HCEC 1CT (cell line): ENCODE results near the gene SEC24C.
"Not testable (repeated sequence)": the region's sequence is repeated elsewhere in the genome, so short reads cannot be mapped to it uniquely, and the experiment has no call there.

Experiments
- DNase-seq: peaks from one replicate; pipeline ENCODE4 v3.0.0-alpha.2; 2017

Gene SEC24C

DNA sequence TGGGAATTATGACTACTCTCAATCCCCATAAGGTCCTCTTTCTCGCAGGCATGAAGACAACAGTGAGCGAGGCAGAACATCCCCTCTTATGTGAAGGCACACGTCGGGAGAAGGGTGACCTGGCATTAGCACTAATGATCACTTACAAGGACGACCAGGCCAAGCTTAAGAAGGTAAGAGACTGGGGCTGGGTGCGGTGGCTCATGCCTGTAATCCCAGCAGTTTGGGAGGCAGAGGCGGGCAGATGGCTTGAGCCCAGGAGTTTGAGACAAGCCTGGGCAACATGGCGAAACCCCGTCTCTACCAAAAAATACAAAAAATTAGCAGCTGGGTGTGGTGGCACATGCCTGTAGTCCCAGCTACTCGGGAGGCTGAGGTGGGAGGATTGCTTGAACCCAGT, 51.3 kb downstream of the SEC24C start:
- not testable (repeated sequence) for DNase-seq

DNA sequence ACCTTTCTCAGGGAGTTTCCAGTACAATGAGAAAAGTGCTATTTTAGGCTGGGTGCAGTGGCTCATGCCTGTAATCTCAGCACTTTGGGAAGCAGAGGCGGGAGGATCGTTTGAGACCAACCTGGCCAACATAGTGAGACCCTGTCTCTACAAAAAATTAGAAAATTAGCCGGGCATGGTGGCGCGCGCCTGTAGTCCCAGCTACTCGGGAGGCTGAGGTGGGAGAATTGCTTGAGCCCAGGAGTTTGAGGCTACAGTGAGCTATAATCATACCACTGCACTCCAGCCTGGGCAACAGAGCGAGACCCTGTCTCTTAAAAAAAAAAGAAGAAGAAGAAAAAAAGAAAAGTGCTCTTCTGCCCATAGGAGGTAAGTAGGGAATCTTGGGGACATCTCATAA, 51.9 kb downstream of the SEC24C start:
- DNase-seq, result not testable (repeated sequence)

DNA sequence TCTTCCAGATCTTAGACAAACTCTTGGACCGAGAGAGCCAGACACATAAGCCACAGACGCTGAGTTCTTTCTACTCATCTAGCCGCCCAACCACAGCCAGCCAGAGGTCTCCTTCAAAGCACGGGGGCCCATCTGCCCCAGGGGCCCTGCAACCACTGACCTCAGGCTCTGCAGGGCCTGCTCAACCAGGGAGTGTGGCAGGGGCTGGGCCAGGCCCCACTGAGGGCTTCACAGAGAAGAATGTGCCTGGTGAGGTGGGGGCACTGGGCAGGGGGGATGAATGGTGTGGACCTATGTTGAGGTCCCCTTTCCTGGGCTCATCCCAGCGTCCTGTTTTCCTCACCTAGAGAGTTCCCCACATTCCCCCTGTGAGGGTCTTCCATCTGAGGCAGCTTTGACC, 52.6 kb downstream of the SEC24C start:
- DNase-seq, result no peak

DNA sequence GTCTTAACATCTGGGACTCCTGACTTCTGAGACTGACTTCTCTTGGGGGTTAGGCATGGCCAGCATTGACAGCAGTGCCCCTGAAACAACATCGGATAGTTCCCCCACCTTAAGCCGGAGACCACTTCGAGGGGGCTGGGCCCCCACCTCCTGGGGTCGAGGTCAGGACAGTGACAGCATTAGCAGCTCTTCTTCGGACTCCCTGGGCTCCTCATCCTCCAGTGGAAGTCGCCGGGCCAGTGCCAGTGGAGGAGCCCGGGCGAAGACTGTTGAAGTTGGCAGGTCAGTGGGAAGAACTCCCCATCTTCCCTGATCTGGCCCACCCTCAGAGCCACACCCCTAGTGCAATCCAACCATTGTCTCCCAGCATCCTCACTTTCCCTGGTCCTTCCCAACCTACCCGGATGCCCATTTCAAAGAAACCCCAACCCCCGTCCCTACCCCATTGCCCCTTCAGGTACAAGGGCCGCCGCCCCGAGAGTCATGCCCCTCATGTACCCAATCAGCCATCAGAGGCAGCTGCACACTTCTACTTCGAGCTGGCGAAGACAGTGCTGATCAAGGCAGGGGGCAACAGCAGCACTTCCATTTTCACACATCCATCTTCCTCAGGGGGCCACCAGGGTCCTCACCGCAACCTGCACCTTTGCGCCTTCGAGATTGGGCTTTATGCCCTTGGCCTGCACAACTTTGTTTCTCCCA, 53.3 kb downstream of the SEC24C start:
- DNase-seq, result no peak

DNA sequence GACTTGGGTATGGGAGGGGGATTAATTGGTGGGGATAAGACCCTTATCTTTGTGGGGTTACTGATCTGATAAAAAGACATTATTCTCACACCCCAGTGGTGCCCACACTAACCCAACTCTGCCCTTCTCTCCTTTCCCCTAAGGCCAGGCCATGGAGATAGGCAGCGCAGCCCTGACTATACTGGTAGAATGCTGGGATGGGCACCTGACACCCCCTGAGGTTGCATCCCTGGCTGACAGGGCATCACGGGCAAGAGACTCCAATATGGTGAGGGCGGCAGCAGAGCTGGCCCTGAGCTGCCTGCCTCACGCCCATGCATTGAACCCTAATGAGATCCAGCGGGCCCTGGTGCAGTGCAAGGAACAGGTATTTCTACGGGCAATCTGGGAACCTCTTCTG, 53.9 kb downstream of the SEC24C start:
- no peak for DNase-seq

DNA sequence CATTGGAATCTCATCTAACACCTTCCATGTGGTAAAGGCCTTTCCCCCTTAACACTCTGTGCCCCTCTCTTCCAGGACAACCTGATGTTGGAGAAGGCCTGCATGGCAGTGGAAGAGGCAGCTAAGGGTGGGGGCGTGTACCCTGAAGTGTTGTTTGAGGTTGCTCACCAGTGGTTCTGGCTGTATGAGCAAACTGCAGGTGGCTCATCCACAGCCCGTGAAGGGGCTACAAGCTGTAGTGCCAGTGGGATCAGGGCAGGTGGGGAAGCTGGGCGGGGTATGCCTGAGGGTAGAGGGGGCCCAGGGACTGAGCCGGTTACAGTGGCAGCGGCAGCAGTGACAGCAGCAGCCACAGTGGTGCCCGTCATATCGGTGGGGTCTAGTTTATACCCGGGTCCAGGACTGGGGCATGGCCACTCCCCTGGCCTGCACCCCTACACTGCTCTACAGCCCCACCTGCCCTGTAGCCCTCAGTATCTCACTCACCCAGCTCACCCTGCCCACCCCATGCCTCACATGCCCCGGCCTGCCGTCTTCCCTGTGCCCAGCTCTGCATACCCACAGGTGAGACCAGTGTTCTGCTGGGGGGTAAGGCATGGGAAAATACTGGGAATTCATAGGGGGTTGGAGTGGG, 54.9 kb downstream of the SEC24C start:
- no peak for DNase-seq

DNA sequence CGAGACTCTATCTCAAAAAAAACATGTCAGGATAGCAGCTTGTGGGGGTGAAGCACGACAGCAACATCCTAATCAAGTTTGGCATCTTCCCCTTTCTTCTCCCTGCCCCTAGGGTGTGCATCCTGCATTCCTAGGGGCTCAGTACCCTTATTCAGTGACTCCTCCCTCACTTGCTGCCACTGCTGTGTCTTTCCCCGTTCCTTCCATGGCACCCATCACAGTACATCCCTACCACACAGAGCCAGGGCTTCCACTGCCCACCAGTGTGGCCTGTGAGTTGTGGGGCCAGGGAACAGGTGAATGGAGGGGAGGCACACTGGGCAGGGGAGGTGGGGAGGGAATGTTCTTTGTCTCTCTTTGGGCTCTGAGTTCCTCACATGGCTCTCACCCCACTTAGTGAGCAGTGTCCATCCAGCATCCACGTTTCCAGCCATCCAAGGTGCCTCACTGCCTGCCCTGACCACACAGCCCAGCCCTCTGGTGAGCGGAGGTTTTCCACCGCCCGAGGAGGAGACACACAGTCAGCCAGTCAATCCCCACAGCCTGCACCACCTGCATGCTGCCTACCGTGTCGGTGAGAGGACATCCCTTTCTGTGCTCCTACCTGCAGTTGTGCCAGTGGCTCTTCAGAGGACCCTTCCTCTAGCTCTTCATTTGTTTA, 55.9 kb downstream of the SEC24C start:
- DNase-seq, result no peak

DNA sequence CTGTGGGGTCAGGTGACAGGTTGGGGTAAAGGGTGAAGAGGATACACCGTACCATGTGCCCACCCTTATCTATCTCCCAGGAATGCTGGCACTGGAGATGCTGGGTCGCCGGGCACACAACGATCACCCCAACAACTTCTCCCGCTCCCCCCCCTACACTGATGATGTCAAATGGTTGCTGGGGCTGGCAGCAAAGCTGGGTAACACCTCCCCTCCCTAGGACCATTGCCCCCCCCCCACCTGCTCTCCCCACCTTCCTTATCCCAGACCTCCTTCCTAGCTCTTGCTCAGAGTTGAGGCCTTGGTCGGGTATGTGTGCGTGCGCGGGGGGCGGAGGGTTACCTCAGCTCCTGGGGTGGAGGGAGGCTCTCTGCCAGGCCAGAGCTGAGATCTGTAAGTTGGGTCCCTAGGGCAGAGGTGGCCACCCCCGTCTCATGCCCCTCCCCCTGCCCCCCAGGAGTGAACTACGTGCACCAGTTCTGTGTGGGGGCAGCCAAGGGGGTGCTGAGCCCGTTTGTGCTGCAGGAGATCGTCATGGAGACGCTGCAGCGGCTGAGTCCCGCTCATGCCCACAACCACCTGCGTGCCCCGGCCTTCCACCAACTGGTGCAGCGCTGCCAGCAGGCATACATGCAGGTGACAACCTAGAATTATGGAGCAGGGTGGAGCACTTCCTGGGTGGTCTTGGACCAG, 56.5 kb downstream of the SEC24C start:
- no peak for DNase-seq

DNA sequence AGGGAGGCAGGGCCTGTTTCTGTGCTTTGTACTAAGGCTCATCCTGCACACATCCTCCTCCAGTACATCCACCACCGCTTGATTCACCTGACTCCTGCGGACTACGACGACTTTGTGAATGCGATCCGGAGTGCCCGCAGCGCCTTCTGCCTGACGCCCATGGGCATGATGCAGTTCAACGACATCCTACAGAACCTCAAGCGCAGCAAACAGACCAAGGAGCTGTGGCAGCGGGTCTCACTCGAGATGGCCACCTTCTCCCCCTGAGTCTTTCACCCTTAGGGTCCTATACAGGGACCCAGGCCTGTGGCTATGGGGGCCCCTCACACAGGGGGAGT, 57.0 kb downstream of the SEC24C start:
- DNase-seq, result no peak

DNA sequence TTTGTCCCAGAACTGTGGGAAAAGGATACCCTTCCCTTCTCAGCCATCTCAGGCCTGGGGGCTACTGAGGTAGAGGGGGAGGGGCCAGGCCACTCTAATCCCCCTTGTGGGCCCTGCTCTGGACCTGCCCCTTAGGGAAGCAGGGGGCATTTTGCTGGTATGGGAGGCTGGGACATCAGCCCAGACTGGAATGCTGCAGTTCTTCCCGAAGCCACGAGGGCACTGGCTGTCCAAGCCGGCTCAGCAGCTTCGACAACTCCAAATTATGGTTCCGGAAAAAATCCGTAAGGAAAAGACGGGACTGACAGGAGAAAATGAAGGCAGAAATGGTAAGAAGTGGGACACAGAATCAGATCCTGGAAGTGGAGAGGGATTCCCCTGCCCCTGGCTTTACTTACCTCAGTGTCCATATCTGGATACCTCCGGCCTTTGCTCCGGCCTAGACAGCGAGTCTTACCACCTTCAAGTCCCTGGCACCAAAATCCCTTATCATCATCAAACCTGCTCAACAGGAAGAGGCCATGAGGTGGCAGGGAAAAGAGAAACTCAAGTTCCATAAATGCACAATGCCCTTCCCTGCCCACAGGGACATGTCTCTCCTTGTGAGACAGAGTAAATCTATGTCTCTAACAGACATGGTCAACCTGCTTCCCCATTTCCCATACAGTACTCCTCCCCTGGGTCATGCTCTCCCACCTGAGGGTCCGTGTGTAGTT, 58.3 kb downstream of the SEC24C start:
- DNase-seq, result no peak

DNA sequence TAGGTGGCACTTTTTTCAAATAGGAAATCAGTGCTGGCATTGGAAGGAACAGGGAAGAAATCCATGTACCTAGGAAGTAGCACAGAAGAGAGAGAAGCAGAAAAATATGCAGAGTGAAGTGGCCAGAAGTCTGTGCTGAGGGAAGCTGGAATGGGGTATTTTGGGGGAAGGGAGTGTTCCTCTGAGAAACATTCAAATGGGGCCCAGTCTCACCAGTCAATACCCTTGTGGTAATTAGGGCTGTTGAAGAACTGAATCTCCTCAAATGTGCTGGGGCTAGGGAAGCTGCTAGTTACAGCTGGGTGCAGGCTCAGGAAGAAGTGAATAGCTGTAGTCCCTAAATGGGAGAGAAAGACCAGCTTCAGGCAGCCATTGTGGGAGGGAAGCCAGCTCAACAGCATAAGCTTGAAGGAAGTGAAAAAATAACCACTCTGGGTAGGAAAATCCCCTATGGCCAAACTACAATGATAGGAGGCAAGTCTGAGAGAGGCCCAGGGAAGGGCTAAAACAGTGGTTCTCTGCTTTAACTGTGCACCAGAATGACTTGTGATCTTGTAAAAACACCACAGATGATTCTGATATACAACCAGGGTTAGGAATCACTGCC, 59.6 kb downstream of the SEC24C start:
- no peak for DNase-seq

DNA sequence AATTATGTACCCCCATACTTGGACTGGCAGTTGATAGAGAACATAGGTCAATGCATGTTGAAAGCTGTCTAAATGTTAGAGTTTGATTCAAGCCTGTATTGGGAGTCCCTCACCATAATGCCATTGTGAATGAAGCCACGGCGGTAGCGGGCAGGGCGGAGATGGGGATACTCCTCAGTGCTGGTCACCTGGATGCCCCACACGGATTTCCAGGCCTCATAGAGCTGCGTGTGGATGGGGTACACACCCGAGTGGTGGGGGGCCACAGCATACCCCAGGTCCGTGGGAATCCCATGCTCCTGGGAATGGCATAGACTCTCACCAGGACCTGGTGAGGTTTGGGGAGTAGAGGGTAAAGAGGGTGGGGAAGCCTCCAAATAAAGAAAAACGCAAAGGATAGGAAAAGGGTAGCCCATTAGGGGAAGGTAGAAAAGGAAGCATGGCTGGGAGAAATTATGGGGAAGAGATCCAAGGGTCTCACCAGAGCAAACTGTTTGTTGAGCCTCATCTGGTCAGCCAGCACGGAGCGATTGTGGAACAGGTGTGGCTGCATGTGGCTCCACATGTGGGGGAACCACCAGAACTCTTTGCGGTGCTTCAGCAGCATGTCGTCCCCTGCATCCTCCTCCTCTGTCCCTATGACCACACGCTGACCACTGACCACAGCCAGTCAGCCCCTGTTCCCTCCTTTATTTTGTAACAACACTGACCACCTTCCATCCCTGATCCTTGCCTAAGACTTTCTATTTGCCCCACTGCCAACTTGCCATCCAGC, 62.2 kb downstream of the SEC24C start:
- no peak for DNase-seq

DNA sequence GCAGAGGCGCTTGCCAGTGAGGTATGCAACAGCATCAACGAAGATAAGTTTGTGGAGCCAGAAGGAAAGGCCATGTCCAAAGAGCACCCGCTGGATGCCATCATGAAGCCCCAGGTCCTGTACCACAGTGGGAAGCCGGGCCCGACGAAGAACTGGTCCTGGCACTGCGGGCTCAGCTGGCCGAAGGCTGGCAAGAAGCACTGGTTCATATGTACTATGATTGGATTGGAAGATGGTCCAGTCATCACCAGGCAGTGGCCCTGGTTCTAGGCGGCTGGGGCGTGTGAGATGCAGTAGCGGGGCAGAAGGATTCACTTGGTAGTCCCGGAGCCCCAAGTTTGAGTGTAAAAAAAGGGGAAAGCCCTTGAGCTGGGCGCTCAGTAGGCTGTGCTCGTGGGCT, 63.3 kb downstream of the SEC24C start:
- no peak for DNase-seq

DNA sequence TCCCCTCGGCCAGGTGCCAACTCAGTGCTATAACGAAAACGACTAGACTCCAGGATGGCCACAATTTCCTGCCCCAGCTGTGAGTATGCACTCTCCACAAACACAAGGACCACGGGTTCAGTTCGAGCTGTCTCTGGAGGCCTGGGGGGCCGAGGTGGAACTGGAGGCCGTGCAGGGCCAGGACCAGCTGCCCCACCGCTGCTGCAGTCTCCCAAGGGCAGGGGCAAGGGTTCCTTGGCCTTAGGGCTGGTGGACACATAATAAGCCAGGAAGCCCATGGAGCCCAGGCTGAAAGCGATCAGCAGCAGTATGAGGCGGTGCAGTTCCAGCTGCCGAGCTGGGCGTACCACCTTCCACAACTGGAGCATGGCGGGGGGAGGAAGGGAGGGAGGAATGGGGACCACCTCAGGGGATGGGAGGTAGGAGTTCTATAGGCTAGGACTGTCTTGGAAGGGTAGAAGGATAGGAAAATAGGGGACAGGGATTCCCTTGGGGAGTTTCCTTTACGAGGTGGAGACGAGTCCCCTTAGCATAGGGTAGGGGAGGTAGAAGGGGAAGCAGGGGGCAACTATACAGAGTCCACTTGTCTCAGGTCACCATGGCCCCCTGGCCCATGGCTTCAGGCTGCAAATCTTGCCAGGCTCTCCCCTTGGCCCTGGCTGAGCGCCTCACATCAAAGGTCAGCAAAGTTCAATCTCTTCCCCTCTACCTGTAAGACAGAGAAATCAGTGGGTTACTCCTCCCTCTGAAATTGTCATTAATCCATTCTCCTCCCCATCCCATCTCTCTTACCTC, 64.0 kb downstream of the SEC24C start:
- DNase-seq, result no peak

DNA sequence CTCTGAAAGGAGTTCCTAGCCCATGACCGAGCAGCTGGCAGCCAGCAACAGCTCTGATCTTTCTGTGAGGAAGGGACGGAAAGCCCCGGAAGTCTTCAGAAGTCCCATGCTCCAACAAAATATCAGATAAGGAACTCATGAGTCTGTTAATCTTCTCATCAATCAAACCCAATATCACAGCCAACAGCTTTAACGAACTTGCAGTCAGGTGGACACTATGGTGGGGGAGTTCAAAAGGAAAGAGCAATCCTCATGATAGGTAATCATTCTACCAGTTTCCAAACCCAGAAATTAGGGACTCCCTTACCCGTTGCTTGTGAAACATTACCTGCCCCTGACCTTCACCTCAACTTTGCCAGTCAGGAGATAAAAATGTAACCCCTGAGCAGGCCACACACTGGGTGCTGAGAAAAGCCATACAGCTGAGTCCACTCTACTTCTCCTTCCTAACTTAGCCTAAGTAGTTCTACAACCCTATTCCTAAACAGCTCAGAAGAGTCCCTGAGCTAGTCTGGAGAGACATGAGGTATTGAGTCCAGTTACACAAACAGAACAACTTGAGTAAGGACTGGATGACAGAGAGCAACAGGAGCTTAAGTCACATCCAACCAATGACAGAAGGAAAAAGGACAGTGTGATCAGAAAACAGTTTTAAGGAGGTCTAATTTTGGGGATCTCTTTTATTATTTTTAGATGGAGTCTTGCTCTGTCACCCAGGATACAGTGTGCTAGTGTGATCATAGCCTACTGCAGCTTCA, 65.1 kb downstream of the SEC24C start:
- no peak for DNase-seq

DNA sequence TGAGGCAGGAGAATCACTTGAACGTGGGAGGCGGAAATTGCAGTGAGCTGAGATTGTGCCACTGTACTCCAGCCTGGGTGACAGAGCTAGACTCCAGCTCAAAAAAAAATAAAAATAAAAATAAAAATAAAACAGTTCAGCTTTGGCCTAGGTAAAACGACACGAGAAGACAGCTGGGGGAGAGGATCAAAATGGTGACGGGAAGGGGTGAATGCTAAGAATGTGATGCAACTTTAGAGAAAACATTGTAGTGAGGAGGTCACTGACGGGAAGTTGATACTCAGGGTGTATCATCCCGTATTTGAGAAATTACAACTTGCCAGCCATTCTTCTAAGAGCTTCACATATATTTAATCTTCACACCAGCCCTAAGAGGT, 66.2 kb downstream of the SEC24C start:
- DNase-seq, result no peak

DNA sequence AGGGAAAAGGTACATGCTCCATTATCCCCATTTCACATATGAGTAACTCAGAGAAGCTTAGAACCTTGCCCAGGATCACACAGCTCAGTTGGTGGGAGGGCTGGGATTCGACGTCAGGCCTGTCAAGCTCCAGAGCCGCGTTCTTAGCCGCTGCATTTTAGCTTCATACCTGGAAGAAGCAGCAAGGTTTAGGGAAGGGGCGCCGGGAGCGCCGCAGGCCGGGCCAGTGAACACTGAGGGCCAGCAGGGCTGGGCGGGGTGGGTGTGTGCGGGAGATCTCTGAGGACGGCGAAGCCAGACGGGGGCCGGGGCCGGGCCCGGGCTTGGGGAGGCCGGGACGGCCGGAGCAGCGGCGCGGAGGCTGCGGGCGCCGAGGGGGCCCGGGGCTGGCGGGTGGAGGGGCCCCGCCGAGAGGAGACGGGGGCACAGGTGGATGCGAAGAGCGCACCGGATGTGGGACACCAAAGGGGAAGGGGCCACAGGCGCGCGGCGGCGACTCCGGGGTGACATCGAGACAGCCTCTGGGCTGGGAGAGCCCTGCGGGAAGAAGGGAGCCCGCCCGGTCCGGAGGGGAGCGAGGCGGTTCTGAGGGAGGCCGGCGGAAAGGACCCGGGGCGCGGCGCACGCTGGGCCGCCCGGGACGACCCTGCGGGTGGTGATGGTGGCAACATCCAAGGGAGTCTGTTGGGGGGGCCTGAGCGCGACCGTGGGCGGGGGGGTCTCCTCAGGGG, 66.7 kb downstream of the SEC24C start:
- no peak for DNase-seq

DNA sequence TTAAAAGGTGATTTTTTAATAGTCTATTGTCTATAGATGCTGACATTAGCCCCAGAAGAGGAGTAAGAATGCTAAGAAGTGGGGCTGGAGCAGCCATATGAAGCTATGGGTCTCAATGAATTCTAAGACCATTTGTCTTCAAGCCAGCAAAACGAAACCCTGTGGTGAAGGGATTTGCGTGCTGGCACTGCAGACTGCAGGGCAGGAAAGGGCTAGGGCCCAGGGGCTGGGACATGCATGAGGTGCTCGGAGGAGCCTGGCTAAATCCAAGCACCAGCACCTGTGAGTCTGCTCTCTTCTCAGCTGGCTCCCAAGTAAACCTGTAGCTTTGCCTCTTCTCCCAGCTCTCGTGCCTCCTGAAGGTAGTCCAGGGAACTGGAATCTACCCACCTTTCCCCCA, 68.5 kb downstream of the SEC24C start:
- DNase-seq, result no peak

DNA sequence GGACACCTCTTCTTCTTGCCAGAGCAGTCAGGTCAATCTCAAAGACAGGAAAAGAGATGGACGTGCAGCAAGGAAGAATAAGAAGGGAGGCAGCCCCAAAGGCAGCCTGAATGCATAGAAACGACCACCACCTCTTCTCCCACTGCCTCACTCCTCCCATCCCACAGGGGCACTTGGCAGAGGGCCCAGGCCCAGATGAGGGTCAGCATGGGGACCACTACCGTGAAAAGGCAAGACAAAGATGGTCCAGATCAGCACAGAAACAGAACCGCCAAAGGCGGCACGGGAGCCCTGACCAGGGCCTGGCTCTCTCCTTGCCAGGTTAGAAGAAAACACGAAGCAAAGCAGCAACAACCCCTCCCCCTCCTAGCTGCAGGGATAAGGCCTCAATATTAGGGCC, 69.2 kb downstream of the SEC24C start:
- DNase-seq, result no peak
